Fibroblast of skin of right biceps (primary cell): ENCODE data around the gene ATP1B4.
"Not testable (repeated sequence)": the region's sequence is repeated elsewhere in the genome, so short reads cannot be mapped to it uniquely, and the experiment has no call there.

Experiments used
- DNase-seq: peaks from one replicate; pipeline ENCODE4 v3.0.0-alpha.2; 2013

Gene ATP1B4

GRCh38 chrX:120361764-120362305 lies at the start of gene ATP1B4:
TSS of gene ATP1B4 (plus strand) at chrX:120362089. CDS start at chrX:120362169, 80 bp downstream.
- no peak for DNase-seq

- no peak for DNase-seq
Observed at GRCh38 chrX:120315776-120316175, 46.1 kb upstream of the ATP1B4 start.

- DNase-seq: peak; percentile 29
Observed at GRCh38 chrX:120316587-120317283, 45.2 kb upstream of the ATP1B4 start.

GRCh38 chrX:120318411-120318810 lies 43.5 kb upstream of the ATP1B4 start:
- DNase-seq: no peak

GRCh38 chrX:120321520-120322281 lies 40.2 kb upstream of the ATP1B4 start:
- no peak for DNase-seq

- DNase-seq: no peak
Observed at GRCh38 chrX:120331116-120331515, 30.8 kb upstream of the ATP1B4 start.

GRCh38 chrX:120332394-120332793 lies 29.5 kb upstream of the ATP1B4 start:
- DNase-seq: no peak

GRCh38 chrX:120334151-120334550 lies 27.7 kb upstream of the ATP1B4 start:
- DNase-seq: no peak

GRCh38 chrX:120334603-120335002 lies 27.3 kb upstream of the ATP1B4 start:
- DNase-seq: no peak

- no peak for DNase-seq
Observed at GRCh38 chrX:120335289-120335688, 26.6 kb upstream of the ATP1B4 start.

GRCh38 chrX:120336899-120337298 lies 25.0 kb upstream of the ATP1B4 start:
- DNase-seq: no peak

GRCh38 chrX:120344566-120344965 lies 17.3 kb upstream of the ATP1B4 start:
- DNase-seq: not testable (repeated sequence)

GRCh38 chrX:120350450-120351138 lies 11.3 kb upstream of the ATP1B4 start:
- no peak for DNase-seq

- no peak for DNase-seq
Observed at GRCh38 chrX:120356084-120356483, 5.8 kb upstream of the ATP1B4 start.

GRCh38 chrX:120357186-120357585 lies 4.7 kb upstream of the ATP1B4 start:
- no peak for DNase-seq

GRCh38 chrX:120358737-120359456 lies 3.0 kb upstream of the ATP1B4 start:
- peak; percentile 27 for DNase-seq

- peak; percentile 6 for DNase-seq
Observed at GRCh38 chrX:120365320-120365719, 3.4 kb downstream of the ATP1B4 start.

- no peak for DNase-seq
Observed at GRCh38 chrX:120365968-120366367, 4.1 kb downstream of the ATP1B4 start.

GRCh38 chrX:120366794-120367193 lies 4.9 kb downstream of the ATP1B4 start:
- no peak for DNase-seq

- DNase-seq: no peak
Observed at GRCh38 chrX:120367402-120368109, 5.7 kb downstream of the ATP1B4 start.

- no peak for DNase-seq
Observed at GRCh38 chrX:120372667-120373370, 10.9 kb downstream of the ATP1B4 start.
